ENCODE data around the gene CD300LF.

CD300LF gene

DNA sequence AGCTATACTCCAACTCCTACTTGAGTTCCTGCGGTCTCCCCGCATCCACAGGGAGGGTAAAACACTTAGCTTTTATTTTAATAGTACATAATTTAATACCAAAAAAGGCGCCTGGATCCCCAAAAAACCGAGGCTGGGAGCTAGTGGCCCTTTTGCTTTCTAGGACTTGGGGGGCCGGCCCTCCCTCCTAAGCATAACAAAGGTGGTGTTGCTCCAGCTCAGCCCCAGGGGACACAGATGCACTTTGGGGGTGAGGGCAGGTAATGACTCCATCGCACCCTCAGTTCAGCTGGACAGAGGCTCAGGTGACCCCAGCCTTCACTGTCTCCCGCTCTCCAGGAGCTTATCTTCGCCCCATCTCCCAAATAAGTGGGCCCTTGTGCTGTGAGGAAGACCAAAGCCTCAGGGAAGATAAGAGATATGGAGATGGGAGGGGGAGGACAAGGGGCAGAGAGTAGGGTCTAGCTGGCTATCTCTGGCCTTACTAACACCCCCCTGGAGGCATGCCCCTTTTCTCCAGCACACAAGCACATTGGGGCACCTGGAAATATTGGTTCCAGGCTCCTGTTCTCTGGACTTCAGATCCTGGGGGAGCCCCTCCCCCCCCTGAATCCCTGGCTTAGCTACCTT is 32.9 kb upstream of the CD300LF start:
- DNase-seq: no peak

DNA sequence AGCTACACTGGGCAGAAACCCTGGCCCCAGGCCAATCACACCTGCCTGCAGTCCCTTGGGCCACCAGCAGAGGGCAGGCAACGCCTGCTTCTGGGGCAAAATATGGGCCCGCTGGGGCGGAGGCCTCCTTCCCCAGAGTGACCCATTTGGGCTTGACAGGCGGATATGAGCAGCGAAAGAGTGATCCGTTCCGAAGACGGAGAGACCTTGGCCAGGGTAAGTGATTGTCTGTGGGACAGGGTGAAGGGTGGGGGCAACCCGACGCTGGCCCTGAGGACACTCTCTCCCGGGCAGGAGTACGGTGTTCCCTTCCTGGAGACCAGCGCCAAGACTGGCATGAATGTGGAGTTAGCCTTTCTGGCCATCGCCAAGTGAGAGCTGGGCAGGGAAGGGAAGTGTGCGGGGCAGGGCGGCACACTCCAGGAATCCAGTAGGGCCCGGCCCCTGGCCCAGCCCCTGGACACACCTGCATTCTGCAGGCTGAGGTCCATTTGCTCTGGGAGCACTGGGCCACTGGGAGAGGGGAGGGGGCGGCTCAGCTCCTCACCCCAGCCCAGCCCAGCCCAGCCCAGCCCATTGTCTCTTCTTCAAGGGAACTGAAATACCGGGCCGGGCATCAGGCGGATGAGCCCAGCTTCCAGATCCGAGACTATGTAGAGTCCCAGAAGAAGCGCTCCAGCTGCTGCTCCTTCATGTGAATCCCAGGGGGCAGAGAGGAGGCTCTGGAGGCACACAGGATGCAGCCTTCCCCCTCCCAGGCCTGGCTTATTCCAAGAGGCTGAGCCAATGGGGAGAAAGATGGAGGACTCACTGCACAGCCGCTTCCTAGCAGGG is 32.2 kb upstream of the CD300LF start:
- DNase-seq: peak; percentile 44

DNA sequence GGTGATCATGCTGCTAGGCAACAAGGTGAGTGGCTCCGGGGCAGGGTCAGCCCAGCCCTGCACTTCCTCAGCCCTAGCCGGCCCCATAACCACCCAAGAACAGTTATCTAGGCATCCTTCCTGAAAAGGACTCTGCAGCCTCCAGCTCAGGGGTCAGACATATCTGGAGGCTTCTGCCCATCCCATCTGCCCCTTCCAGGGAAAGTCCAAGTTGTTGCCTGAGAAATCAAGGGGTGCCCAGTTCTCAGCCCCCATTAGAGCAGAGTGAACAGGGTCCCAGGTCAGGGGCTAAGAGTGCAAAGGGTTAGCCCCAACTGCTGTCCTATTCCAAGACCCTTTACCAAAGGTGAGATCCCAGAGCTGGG is 31.6 kb upstream of the CD300LF start:
- no peak for DNase-seq

DNA sequence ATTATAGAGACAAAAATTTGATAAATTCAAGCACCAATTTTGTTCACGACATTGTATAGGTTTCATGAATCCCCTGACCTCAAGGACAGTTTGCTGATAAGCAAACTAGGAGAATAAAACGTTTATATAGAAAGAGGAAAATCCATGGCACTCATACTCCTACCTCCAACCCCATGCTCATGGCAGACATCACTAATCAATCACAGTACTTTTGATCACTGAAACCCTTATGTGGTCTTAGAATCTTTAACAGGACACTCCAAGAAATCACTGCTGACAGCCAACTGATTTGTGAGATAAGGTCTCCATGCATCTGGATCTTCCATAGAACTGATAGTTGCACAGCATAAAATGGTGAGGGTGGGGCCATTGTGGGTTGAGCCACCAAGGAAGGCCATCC is 31.0 kb upstream of the CD300LF start:
- no peak for DNase-seq

DNA sequence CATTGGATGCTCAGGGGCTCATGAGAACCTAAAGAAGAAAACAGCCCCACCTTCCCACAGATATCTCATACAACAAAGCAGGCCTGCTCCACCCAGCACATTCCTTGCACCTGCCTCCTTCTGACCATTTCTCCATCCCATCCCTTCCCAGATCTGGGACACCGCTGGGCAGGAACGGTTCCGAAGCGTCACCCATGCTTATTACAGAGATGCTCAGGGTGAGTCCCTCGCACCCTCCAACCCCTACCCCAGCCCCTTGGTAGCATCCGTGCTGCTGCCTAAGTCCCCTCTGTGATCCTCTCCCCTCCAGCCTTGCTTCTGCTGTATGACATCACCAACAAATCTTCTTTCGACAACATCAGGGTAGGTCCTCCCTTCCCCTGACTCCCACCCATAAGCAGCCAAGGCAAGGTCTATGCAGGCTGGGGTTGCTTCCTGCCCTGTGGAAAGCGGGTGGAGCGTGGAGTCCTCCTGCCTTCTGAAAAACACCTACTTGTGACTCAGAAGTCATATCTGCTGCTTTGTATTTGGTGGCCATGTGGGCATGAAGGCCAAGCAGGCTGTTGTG is 30.3 kb upstream of the CD300LF start:
- no peak for DNase-seq

DNA sequence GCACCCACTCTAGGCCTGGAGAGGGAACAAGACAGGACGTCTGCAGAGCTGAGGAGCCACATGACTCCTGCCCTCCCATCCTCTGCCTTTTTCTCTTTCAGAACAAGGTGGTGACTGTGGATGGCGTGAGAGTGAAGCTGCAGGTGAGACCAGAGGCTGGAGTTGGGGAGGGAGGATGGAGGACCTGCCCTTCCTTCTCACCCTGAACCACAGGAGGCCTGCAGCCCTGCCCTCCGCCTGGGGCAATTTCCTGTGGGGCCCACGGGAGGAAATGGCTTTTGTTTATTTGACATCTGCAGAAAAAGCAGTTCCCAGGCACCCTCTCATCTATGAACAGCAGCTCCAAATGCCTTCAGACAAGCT is 29.4 kb upstream of the CD300LF start:
- DNase-seq: peak; percentile 89

DNA sequence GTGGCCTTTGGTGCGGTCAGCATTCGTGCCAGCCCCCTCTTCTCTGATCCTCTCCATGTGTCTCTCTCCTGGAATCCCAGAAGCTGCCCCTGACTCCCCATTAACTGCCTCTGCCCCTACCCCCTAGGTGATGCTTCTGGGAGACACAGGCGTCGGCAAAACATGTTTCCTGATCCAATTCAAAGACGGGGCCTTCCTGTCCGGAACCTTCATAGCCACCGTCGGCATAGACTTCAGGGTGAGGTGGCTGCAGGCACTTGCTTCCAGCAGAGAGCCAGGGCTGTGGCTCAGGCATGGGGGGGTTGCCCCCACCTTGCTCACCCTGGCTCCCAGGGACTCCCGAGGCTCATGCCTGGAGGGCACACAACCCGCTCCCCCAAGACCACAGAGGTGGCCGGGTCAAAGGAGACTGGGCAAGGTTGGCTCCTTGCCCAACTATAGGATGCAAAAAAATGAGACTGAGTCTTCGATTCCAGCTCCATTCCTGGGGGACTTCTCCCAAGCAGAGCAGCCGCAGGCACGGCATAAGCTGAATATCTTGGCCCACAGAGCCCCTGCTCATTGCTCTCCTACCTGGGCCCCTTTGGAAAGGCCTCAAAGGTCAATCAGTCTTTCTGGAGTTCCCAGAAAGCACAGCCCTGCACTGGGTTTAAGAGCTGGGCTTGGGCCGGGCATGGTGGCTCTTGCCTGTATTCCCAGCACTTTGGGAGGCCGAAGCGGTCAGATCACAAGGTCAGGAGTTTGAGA is 28.1 kb upstream of the CD300LF start:
- DNase-seq: no peak

DNA sequence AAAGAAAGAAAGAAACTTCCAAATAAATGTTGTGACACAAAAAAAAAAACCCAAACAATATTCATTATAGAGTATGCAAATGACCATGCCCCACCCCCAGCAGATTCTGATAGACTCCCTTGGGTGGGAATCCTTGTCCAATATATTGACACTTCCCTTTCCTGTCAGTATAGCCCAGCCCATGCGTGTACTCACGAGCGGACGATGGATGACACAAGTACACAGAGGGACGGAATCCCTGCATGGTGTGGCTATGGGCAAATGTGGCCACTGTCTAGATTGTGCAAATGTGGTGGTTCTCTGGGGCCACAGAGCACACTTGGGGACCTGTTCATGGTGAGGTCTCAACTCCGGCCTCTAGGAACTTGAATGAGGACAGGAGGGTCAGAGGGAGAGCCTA is 27.4 kb upstream of the CD300LF start:
- no peak for DNase-seq

DNA sequence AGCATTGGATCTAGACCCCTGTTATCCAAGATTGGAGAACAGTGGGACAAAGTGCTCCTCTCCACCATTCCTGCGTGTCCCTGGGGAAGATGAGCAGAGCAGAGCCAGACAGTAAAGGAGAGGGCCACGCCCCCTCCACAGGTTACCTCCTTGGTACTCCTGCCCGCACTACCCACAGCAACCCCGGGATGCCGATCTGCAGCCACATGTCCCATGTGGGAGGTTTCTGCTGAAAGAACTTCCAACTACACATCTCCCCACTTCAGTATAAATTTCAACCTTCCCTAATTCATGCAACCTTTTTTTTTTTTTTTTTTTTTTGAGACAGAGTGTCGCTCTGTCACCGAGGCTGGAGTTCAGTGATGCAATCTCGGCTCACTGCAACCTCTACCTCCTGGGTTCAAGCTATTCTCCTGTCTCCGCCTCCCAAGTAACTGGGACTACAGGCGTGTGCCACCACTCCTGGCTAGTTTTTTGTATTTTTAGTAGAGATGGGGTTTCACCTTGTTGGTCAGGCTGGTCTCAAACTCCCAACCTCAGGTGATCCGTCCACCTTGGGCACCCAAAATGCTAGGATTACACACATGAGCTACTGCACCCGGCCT is 26.6 kb upstream of the CD300LF start:
- DNase-seq: no peak

DNA sequence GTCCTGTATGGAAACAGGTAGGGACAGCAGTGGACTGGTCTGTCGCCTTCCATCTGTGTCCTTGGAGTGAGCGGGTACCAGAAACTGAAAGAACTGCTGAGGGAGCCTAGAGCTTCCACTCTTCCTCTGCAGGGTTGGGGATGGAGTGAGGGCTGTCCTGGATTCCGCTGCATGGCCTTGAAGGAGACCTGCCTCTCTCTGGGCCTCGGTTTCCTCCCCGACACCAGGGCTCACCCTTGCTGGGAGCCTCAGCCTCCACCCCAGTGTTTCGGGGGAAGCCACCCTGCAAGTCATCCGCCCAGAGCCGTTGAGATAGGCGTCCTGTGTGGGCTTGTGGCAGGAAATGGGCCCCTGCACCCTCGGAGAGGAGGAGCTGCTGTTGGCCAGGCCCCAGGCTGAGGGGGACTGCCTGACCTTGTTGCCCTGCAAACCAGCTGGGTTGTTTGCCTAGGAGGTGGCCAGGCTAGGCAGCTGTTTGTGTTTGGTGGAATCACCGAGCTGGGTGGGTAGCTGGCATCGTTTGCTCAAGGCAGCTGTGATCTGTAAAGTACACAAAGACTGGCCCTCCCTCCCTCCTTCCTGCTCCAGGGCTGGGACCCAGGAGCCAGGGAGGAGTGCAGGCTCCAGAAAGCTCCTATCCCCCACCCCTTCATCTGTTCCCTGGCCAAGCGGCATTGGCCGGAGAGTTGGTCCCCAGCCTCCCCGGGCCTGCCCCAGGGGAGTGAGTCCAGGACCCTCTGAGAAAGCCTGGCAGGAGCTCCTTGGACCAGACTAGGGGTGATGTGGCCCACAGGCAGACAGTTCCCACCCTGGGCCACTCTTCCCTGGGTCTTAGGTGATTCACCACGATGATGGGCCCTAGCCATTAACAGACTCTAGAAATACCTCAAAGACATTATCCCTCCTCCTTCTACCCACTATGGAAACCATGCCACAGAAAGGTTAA is 25.6 kb upstream of the CD300LF start:
- peak; percentile 58 for DNase-seq

DNA sequence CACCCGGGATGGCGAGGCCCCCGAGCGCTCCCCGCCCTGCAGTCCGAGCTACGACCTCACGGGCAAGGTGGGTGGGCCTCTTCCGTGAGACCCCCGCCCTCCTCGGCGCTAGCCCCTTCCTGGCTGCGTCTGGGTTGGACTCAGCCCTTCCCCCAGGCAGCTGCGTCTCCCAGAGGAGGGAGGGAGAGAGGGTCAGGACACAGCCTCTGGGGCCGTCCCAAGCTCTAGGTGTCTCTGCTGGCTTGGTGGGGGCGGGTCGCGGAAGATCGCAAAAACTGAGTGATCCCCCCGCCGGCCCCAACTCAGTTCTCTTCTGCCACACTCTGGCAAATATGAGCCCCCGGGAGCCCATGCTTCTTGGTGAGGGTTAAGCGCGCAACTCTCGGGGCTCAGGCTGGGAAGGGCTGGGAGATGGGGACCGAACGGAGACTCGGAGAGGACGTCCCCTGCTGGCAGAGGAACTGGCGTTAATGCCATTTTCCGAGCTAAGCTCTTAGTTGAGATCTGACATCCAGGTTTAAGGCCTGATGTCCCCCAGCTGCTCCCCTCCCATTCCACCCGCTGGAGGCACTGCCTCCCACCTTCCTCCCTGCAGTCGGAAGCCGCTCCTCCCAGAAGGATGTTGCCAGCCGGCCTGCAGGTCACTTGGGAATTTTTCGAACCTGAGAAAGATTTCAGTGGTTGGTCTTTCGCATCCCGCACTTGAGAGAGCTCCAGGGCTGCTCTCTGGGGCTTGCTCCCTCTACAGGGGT is 24.8 kb upstream of the CD300LF start:
- DNase-seq: no peak

DNA sequence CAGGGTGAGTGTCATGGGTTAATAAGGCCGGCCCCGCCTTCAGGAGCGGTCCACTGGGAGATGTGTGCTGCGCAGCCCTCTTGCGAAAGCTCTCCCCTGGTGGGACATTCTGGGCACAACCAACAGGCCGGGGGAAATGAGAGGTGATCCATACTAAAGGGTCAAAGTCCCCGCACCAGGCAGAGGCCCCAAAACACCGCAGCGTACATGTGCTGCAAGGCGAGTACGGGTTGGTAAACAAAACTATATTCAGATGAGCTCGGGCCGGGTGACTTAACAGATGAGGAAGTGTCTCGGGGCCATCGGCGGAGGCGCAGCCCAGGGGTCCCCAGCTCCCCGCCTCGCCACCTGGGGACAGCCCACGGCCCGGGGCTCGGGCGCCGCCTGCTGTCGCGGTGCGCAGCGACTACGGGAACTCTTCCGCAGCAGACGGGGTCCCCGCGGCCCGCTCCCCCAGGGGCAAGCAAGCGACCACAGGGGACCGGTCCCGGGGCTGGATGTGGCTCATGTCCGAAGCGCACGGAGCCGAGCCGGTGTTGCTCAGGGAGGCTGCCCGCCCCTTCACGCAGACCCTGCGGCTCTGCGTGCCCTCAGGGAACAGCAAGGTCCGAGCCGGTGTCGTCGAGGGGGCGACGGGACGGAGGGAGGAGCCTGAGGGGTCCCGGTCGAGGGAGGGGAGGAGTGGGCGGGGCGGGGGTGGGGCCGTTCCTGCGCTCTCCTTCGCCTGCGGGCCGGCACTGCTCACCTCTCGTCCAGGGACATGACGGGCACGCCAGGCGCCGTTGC is 24.0 kb upstream of the CD300LF start, which contains the start of gene RAB37:
Gene RAB37, plus strand, starts transcription at position 744 of the 786 bp plus-strand sequence. Its CDS starts 17 bp downstream, at position 761.
- DNase-seq: no peak

DNA sequence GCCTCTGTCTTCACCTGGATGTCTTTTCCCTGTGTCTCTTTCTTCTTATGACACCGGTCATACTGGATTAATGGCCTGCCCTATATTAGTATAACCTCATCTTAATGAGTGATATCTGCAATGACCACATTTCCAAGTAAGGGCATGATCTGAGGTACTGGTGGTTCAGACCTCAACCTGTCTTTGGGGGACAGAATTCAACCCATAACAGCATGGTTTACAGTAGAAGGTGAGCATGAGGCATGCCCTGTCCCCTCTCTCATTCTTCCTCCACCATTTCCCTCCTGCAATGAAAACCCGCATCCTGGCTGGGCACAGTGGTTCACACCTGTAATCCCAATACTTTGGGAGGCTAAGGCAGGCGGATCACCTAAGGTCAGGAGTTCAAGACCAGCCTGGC is 21.5 kb upstream of the CD300LF start:
- DNase-seq: no peak

DNA sequence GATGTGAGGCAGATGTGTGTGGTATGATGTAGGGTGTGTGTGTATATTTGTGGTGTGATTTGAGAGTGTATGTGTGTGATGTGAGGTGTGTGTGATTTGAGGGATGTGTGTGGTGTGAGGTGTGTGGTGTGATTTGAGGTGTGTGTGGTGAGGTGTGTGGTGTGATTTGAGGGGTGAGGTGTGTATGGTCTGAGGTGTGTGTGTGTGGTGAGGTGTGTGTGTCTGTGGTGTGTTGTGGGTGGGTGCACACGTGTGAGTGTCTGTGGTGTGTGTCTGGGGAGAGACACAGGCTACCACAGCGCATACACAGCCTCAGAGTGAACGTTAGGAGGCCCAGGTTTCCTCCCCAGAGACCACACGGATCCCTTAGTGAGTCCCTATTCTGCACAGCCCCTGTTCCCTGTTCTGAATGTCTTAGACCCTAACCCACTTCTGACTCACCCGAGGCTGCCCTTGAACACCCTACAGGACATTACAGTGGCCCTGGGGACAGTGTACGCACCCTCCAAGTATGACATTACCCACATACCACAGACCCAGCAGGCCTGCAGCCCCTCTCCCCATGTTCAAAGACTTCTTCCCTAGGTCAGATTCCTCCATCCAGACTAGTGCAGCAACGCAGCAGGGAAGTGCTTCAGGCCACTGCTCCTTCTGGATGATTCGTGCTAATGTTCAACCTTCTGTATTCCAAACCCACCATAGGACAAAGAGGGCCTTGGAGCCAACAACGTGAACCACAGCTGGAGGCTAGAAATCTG is 20.8 kb upstream of the CD300LF start:
- no peak for DNase-seq

DNA sequence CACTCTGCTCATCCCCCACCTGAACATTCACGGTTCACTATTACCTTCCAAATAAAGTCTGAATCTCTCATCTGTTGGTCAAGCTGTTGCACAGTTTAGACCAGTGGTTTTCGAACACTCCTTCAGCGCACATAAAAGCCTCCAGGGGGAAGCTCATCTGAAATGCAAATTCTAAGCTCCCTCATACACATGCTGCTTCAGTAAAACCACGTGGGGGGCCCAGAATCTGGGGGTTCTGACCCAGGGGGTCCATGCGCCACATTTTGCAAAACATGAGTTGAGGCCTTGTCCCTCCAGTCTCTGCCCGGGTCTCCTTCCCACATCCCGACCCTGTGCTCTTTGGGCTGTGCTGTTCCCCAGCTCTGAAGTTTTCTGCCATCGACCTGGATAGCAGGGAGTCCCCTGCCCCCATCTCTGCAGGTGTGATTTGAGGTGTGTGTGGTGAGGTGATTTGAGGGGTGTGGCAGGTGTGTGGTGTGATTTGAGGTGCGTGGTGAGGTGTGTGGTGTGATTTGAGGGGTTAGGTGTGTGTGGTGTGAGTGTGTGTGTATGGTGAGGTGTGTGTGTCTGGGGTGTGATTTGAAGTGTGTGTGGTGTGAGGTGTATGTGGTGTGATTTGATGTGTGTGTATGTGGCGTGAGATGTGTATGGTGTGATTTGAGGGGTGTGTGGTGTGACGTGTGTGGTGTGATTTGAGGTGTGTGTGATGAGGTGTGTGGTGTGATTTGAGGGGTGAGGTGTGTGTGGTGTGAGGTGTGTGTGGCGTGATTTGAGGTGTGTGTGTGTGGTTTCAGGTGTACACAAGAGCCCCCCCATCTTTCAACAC is 19.5 kb upstream of the CD300LF start:
- DNase-seq: no peak

DNA sequence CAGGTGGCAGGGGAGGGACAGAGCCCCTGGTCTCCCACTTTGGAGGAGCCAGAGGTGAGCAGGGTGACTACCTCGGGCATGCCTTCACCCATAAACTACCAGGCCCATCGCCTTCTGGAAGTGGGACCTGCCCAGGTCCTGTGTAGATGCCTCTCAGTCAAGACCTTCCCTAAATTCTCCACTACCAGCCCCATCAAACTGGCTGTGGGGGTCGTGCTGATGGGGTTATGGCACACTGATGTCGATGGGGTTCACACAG is 18.6 kb upstream of the CD300LF start:
- DNase-seq: no peak

DNA sequence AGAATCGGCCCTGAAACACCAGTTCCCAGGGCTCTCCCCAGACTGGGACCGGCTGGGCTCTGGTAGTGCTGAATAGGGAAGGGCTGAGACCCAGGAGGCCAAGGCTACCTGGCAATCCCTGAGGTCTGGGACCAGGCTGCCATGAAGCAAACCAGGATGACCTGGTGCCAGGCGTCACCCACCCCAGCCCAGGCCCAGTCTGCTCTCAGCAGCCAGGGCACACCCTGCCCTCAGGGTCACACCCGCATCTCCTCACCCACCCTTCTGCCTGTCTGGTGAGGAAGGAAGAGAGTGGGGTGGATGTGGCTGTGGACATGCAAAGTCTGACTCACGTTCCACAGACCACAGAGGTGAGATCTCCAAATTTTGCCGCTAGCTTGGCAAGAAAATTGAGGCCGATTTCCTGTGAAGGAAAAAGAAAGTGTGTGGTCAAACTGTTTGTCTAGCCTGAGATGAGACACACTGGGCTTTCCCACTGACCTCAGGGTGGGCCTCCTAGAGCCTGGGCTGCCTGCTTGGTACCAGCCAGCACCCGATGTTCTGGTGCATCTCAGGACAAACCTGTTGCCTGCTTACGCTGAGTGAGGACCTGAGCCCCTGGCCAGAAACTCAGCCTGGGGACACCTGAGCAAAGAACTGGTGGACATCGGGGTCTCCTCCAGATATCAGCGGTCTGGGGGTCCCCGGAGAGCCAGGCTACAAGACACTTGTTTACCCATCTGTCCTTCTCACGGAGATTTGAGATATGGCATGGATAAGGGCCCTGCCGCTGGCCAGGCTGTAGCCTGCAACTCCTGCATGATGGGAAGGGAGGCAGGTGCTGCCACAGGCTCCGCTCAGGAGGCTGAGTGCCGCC is 18.0 kb upstream of the CD300LF start:
- no peak for DNase-seq

DNA sequence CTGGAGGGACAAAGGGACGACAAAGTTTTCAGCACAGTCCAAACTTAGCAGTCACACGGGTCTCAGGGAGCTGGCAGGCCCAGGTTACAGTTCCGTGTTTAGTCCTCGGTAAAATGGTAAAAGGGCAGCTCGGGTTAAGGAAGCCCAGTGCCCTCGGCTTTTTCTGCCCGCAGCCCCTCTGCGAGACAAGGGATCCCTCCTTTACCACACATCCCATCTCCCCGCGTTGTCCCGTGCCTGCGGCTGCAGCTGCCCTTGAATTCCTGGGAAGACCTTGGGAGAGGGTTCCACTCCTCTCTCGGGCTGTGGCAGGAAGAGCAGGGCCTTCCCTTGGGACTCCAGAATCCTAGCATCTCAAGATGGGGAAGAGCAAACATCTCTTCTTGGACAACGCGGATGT is 17.1 kb upstream of the CD300LF start:
- DNase-seq: no peak

Measured in NCI-H146 (cell line).